ENCODE measurements around the gene ABHD17A.
A peak's percentile ranks its signal among the peaks of the same experiment; 100 is the strongest.

Gene ABHD17A

GRCh38 chr19:1862424-1863327, 22.6 kb downstream of the ABHD17A start:
- no peak for DNase-seq

GRCh38 chr19:1862068-1862423, 23.2 kb downstream of the ABHD17A start:
- DNase-seq = no peak

GRCh38 chr19:1861599-1862031, 23.7 kb downstream of the ABHD17A start:
- DNase-seq = no peak

GRCh38 chr19:1860821-1861598, 24.3 kb downstream of the ABHD17A start:
- DNase-seq = no peak

GRCh38 chr19:1860042-1860775, 25.1 kb downstream of the ABHD17A start:
- DNase-seq = peak; percentile 22

- no peak for DNase-seq
These were observed 25.9 kb downstream of the ABHD17A start for GRCh38 chr19:1859331-1859781.

- DNase-seq = no peak
These were observed 26.7 kb downstream of the ABHD17A start for GRCh38 chr19:1858412-1859081.

- DNase-seq = no peak
These were observed 27.5 kb downstream of the ABHD17A start for GRCh38 chr19:1857648-1858326.

- no peak for DNase-seq
These were observed 28.3 kb downstream of the ABHD17A start for GRCh38 chr19:1856698-1857603.

GRCh38 chr19:1856345-1856697, 29.0 kb downstream of the ABHD17A start:
- no peak for DNase-seq

GRCh38 chr19:1855828-1856255, 29.5 kb downstream of the ABHD17A start:
- DNase-seq = no peak

- DNase-seq = peak; percentile 43
These were observed 30.1 kb downstream of the ABHD17A start for GRCh38 chr19:1855040-1855827.

- no peak for DNase-seq
These were observed 30.7 kb downstream of the ABHD17A start for GRCh38 chr19:1854542-1855039.

GRCh38 chr19:1854039-1854541, 31.2 kb downstream of the ABHD17A start:
- DNase-seq = no peak

- DNase-seq = peak; percentile 36
These were observed 31.8 kb downstream of the ABHD17A start for GRCh38 chr19:1853295-1854038.

- DNase-seq = no peak
These were observed 32.6 kb downstream of the ABHD17A start for GRCh38 chr19:1852581-1853128.

- DNase-seq = no peak
These were observed 33.4 kb downstream of the ABHD17A start for GRCh38 chr19:1851654-1852580.
